Tibial nerve (tissue), 4 donors: ENCODE data around the gene PLEKHG4B.

Experiments
- EP300 ChIP-seq, 2 donors: sonication (generic); formaldehyde crosslinking; IDR thresholded peaks; one replicate each; pipeline ENCODE4 v1.6.1; 2017; ENCODE audit warnings: antibody characterized with exemption in 2 of 2, mild to moderate bottlenecking in 1 of 2
- POLR2A ChIP-seq, 2 donors: fragments of 450-650 bp; IDR thresholded peaks; one replicate each; pipeline ENCODE4 v1.6.1; 2017; ENCODE audit warnings: antibody characterized with exemption in 2 of 2, mild to moderate bottlenecking in 2 of 2, moderate library complexity in 2 of 2
- TF ChIP-seq, protein P1 (sequence below), 5 experiments: fragments of 200-600 bp in 3 of 5; fragments of 450-650 bp in 2 of 5; sonication (generic) in 3 of 5; IDR thresholded peaks; one replicate each; pipeline ENCODE4 v1.5.1; 2016 to 2019; ENCODE audit warnings: antibody characterized with exemption in 5 of 5, mild to moderate bottlenecking in 3 of 5, moderate library complexity in 2 of 5

DNA sequence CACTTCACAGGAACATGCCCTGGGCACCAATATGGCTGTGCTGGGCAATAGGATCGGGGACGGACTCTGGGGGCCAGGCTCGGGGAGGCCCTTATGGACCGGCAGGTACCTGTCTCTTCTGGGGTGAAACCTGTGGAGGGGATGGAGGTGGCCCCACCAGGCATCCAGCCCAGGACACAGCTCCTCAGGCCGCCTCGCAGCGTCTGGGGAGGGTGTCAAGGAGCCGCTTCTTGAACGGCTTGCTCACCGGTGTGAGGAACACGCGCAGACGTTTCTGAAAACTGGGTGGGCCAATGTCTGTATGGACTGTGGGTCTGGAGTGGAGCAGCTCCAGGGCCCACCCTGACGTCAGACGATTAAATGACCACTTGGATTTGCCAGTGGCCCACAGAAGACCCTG is 45.8 kb downstream of the PLEKHG4B start:
- TF ChIP-seq, protein P1, sequence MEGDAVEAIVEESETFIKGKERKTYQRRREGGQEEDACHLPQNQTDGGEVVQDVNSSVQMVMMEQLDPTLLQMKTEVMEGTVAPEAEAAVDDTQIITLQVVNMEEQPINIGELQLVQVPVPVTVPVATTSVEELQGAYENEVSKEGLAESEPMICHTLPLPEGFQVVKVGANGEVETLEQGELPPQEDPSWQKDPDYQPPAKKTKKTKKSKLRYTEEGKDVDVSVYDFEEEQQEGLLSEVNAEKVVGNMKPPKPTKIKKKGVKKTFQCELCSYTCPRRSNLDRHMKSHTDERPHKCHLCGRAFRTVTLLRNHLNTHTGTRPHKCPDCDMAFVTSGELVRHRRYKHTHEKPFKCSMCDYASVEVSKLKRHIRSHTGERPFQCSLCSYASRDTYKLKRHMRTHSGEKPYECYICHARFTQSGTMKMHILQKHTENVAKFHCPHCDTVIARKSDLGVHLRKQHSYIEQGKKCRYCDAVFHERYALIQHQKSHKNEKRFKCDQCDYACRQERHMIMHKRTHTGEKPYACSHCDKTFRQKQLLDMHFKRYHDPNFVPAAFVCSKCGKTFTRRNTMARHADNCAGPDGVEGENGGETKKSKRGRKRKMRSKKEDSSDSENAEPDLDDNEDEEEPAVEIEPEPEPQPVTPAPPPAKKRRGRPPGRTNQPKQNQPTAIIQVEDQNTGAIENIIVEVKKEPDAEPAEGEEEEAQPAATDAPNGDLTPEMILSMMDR (IDR thresholded peaks at IDR 0.05), result no peak
- TF ChIP-seq EP300 (IDR thresholded peaks at IDR 0.05), result no peak
- TF ChIP-seq POLR2A (IDR thresholded peaks at IDR 0.05), result no peak
